Measurements from ENCODE around the gene GTF2IRD2.
"Not testable (repeated sequence)": the region's sequence is repeated elsewhere in the genome, so short reads cannot be mapped to it uniquely, and the experiment has no call there.

The GTF2IRD2 gene

DNA sequence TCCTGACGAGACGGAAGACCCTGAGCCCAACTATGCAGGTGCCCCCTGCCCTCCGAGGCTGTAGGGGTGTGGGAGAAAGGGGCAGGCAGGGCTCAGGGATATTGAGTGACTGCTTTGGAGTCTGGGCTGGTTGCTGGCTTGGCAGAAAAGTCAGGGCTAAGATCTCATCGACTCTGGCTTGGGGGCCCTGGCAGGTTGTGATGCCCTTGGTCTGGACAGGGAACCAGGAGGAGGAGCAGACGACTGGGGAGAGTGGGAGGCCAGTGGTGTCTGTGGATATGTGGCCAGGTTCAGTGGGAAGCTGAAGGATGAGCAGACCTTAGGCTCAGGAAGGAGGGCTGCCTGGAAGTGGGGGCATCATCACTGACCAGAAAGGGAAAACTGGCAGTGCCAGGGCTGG lies 67.8 kb downstream of the GTF2IRD2 start:
- DNase-seq, result not testable (repeated sequence)

DNA sequence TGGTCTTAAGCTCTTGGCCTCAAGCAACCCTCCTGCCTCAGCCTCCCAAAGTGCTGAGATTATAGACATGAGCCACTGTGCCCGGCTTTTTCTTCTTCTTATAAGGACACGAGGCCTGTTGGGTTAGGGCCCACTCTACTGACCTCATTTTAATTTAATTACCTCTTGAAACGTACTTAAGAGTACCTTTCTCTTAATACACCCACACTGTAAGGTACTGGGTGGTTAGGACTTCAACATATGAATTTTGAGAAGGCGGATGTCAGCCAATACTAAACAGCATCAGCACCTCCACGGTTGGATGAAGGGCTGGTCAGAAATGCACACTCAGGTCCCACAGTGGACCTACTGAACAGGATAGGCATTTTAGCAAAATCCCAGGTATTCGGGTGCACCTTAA lies 69.7 kb downstream of the GTF2IRD2 start:
- not testable (repeated sequence) for DNase-seq

DNA sequence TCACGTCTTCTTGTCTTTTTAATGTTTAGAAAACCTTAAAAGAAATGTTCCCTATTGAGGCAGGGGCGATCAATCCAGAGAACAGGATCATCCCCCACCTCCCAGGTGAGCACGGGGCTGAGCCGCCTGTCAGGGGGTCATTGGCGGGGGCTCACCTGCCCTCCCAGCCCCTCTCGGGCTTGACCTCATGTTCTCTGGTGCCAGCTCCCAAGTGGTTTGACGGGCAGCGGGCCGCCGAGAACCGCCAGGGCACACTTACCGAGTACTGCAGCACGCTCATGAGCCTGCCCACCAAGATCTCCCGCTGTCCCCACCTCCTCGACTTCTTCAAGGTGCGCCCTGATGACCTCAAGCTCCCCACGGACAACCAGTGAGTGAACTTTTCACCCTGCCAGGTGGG lies 72.4 kb downstream of the GTF2IRD2 start:
- DNase-seq, result not testable (repeated sequence)

DNA sequence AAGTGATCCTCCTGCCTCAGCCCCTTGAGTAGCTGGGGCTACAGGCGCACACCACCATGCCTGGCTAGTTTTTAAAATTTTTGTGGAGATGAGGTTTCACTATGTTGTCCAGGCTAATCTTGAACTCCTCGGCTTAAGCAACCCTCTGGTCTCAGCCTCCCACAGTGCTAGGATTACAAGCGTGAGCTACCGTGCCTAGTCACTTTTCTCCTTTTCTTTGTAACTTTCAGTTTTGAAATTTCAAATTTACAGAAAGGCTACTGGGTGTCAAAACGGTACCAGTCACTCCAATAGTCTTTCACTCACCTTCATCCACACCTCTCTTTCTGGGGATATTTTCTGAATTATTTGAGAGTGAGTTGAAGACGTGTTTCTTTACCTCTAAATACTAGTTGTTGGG lies 76.3 kb downstream of the GTF2IRD2 start:
- DNase-seq, result not testable (repeated sequence)

DNA sequence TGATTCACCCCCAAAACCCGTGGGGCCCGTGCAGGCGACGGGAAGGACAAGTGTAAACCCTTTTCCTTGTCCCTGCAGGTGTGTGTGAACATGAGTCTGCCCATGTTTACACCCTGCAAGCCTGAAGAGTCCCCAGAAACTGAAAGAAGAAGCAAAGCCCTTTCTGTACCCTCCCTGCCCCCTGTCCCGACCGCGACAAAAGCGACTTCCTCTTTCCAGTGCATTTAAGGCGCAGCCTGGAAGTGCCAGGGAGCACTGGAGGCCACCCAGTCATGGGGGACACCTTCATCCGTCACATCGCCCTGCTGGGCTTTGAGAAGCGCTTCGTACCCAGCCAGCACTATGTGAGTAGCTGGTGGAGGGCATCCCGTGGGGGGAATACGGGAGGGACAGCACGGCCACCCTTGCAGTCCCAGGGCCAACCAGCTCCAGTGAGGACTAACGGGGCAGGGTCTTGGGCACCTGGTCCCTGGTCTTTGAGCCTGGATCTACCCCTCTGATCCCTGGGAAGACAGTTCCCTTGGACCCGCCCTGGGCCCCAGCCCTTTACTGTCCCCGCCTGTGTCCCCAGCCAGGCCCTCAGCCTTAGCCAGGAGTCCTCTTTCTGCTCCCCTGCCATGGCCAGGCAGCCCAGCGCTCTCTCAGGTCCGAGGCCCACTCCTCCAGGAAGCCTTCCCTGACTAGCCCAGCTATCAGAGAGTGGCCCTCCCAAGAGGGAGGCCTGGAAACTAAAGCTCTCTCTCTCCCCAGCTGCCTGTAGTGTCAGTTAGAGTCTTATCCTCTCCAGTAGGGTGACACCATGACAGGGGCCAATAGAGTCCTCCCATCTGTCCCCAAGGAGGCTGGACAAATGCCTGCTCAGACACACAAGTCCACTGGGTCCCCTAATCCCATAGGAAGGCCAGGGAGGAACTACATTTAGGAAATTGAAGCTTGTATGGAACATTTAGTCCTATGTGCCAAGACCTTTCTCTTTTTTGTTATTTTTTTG lies 77.3 kb downstream of the GTF2IRD2 start, which contains the start of gene NCF1:
Gene NCF1 (plus strand): TSS at position 252 of the 991 bp plus-strand sequence. CDS start 21 bp downstream, at position 273.
- not testable (repeated sequence) for DNase-seq

DNA sequence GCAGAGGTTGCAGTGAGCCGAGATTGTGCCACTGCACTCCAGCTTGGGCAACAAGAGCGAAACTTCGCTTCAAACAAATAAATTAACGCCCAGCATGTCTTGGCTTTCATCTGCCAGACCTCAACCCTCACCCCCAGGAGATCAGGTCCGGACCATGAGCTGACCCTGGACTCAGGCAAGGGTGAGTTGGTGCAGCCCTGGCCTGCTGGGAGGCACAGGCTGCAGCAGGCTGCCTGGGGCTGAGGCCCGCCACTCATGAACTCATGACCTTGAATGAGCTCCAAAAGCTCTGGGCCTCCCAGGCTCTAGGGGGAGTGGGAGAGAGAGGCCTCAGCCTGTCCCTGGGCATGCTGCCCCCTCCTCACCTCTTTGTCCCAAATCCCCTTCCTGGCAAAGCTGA lies 79.3 kb downstream of the GTF2IRD2 start:
- not testable (repeated sequence) for DNase-seq

DNA sequence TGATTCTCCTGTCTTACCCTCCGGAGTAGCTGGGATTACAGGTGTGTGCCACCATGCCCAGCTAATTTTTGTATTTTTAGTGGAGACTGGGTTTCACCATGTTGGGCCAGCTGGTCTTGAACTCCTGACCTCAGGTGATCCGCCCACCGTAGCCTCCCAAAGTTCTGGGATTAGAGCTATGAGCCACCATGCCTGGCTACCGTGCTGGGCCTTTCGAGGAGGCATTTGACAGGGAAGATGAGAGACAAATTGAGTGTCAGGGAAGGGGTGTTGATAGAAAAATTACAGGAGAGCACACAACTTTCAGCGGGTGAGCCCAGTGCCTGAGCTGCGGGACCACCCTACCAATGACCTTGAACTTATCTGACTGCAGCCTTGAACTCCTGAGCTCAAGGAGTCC lies 81.3 kb downstream of the GTF2IRD2 start:
- DNase-seq, result not testable (repeated sequence)

DNA sequence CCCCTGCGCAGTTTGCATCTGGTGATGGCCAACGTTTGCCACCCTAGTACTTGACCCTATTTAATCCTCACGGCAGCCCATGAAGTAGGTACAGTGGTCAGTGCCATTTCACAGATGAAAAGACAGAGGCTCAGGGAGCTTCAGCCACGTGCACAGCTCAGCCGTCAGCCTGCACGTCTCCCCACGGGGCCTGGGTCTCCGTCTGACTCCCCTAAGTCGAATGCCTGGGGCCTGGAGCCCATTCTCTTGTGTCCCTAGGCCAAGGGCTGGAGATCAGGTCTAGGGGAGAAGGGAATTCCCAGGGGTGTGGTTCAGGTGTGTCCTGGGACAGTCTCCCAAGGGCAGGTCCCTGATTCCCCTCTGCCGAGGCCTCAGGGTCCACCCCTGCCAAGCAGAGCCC lies 84.4 kb downstream of the GTF2IRD2 start:
- DNase-seq, result not testable (repeated sequence)

DNA sequence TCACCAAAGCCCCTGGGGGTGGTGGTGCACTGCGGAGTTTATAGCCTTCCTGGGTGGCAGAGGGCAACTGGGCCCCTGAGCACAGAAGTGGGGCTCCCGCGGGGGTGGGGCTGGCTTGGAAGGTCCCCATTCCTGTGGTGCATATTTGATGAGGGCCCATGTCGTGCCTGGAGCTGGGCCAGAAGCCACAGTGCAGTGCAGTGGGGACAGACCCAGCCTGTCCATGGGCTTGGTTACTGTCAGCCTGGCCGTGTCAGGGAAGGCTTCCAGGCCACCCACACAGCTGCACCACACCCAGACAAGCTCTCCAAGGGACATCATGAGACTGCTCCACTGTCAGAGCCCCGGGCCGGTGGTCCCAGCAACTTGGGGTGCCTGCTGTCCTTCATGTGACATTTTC lies 84.9 kb downstream of the GTF2IRD2 start:
- DNase-seq, result not testable (repeated sequence)

DNA sequence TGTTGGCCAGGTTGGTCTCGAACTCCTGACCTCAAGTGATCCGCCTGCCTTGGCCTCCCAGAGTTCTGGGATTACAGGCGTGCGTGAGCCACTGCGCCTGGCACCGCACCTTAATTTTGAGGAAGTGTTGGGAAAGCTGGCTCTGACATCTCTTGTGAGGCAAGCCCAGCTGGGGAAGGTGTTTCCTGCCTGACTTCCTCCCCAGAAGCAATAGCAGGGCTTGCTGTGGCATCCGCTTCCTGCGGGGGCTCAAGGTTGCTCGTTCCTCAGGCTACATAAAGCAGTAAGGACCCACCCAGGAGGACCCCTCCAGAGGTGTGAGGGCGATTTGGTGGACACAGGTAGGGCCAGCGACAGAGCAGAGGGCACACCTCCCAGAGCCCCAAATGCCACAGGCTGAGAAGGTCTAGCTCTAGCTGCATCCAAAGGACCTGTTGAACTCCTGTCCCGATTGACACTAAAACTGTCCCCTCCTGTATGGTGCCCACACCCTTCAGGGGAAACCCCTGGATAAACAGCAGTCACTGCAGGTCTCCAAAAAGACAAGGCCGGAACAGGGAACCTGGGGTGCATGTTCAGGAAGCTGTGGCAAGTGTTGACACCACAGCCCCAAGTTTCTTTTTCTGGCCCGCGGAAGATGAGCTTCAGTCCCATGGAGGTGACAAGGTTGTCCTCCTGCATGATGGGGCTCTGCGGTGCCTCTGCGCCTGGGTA lies 86.0 kb downstream of the GTF2IRD2 start:
- not testable (repeated sequence) for DNase-seq

DNA sequence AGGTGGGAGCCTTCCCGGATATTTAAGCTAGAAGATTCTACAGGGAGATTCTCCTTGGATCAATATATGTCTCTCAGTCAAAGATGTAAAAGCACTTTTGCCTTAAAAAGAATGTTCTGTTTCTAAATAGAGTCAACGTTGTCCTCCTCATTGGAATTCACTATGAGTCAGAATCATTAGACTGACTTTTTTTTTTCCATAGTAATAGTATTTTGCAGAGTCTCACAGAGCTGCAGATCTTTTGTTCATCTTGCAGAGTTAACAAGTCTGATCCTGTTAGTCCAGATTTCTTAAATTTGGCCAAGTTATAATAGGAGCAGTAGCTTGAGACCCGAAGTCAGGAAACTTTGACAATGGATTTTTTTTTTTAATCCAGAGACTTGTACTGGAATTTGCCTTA lies 92.4 kb downstream of the GTF2IRD2 start:
- DNase-seq, result not testable (repeated sequence)

DNA sequence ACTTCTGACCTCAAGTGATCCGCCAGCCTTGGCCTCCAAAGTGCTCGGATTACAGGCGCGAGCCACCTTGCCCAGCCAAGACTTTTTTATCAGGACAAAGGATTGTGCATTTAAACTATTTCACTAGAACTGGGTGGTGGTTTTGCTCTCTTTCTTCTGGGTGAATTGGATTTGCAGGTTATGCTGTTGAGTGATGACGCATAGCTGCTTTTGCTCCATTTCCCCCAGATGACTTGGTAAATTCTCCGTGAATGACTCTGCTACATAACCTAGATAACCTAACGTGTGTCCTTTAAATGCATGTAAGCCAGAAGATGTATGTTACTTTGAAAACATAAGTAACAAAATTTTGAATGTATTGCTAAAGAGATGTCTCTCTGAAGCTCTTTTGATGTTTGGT lies 93.1 kb downstream of the GTF2IRD2 start:
- not testable (repeated sequence) for DNase-seq

DNA sequence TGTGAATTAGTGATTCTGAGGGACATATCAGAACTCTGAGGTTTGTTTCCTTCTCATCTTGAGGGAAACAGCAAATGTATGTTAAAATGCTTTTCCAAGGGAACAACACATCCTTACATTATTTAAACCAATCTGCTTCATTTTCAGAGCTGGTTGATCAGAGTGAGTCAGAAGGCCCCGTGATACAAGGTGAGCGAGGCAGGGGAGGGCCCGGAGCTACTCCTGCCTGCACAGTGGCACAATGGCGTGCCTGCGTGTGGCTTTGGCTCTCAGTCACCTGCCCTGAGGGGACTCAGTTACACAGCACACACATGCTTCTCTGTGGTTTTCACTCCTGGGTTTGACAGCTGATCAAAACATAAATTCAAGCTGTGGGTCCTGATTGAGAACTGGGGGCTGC lies 94.7 kb downstream of the GTF2IRD2 start:
- not testable (repeated sequence) for DNase-seq

DNA sequence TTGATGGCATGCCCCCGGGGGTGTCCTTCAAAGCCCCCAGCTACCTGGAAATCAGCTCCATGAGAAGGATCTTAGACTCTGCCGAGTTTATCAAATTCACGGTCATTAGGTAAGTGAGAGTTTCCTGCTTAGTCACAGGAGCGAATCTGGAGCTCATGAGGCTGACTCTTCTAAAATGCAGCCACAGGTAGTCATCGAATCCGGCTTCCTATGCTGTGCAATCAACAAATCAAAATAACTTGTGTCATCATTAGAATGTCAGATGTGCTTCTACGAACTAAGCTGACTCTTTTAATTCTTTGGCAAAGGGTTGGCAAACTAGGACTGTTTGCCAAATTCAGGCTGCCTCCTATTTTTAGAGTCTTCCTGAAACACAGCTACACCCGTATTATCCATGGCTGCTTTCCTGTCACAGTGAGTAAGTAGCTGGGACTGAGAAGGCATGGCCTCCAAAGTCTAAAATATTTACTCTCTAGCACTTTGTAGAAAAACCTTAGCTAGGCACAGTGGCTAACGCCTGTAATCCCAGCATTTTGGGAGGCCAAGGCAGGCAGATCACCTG lies 97.4 kb downstream of the GTF2IRD2 start:
- not testable (repeated sequence) for DNase-seq
